HL-60 (cell line): ENCODE data around the gene SLC45A2.

Experiments
- DNase-seq, 2 experiments: peaks; one replicate each; pipeline ENCODE4 v3.0.0-alpha.2; 2010 to 2020; ENCODE audit warnings: low read depth in 1 of 2, low spot score in 1 of 2
- H3K27ac ChIP-seq: fragments of 250-450 bp; sonication (Bioruptor Pico); replicated peaks from 2 replicates; pipeline ENCODE4 v1.5.1; 2020; ENCODE audit warnings: mild to moderate bottlenecking, moderate library complexity
- H3K27me3 ChIP-seq: fragments of 250-450 bp; sonication (Bioruptor Pico); 2 replicates; pipeline ENCODE4 v1.5.1; 2021; ENCODE audit warnings: mild to moderate bottlenecking, moderate library complexity; ENCODE audit not compliant: insufficient read depth, poor library complexity, severe bottlenecking
- H3K4me3 ChIP-seq: replicated peaks from 2 replicates; pipeline ENCODE4 v1.5.1; 2011; ENCODE audit warnings: mild to moderate bottlenecking, control low read depth, low read length; ENCODE audit not compliant: insufficient read depth
- GABPA ChIP-seq: IDR thresholded peaks from 2 replicates; pipeline ENCODE4 v1.6.1; 2012; ENCODE audit warnings: low read depth
- POLR2AphosphoS5 ChIP-seq: IDR thresholded peaks from 2 replicates; pipeline ENCODE4 v1.6.1; 2012; ENCODE audit warnings: low read depth
- SPI1 ChIP-seq: IDR thresholded peaks from 2 replicates; pipeline ENCODE4 v1.6.1; 2012; ENCODE audit warnings: low read depth, mild to moderate bottlenecking, borderline replicate concordance
- TF ChIP-seq, protein P1 (sequence below): IDR thresholded peaks from one replicate; pipeline ENCODE4 v1.5.1; 2011; ENCODE audit warnings: low read length, control low read depth, inconsistent platforms; ENCODE audit not compliant: insufficient read depth
- TF ChIP-seq, protein P2 (sequence below): IDR thresholded peaks from 2 replicates; pipeline ENCODE4 v1.6.1; 2012; ENCODE audit warnings: low read depth; ENCODE audit not compliant: insufficient replicate concordance

Gene SLC45A2

DNA sequence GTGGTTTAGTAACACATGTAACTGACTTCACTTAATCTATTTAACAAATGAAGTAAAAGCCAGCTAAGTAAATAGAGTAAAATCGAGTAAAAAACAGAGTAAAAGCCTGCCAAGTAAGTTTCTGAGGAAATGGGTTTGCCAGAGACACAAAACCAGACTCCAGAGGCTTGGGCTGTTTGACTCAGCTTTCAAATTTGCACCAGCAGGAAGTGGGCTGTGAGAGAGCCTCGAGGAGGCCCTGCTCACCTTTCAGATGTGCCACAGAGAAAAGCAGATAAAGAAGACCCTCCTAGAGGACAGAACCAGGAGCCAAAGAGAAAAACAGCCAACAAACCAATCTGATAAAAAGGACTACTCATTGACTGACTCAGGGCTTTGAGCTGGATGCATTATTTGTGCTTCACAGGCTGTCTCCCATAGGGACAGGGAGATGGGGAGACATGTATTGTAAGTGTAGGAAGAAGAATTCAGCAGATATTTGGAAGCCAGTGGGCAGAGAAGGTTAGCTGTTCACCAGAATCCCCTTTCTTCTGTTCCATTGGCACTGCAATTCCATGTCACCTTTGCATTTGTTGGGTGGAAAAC, 37.7 kb upstream of the SLC45A2 start:
- no peaks in the 10 kb centered on the region for H3K27me3 ChIP-seq
- no peak for DNase-seq

DNA sequence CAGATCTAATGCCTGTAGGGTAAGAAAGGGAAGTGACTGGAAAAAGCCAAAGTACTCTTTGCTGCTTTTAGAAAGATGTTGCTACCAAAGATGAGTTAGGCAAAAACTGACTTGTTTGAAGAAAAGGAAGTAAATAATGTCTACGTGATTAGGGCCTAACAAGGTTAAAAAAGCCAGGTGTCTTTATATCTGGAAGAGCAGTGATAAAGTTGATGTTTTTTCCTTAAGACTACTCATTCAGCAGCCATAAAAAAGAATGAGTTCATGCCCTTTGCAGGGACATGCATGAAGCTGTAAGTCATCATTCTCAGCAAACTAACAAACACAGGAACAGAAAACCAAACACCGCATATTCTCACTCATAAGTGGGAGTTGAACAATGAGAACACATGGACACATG, 36.8 kb upstream of the SLC45A2 start:
- Histone ChIP-seq H3K27ac (peak overlapping the region; percentile 35), H3K27me3 (no peaks in the 10 kb centered on the region), H3K4me3 (no peak overlapping the region)
- TF ChIP-seq, protein P1, sequence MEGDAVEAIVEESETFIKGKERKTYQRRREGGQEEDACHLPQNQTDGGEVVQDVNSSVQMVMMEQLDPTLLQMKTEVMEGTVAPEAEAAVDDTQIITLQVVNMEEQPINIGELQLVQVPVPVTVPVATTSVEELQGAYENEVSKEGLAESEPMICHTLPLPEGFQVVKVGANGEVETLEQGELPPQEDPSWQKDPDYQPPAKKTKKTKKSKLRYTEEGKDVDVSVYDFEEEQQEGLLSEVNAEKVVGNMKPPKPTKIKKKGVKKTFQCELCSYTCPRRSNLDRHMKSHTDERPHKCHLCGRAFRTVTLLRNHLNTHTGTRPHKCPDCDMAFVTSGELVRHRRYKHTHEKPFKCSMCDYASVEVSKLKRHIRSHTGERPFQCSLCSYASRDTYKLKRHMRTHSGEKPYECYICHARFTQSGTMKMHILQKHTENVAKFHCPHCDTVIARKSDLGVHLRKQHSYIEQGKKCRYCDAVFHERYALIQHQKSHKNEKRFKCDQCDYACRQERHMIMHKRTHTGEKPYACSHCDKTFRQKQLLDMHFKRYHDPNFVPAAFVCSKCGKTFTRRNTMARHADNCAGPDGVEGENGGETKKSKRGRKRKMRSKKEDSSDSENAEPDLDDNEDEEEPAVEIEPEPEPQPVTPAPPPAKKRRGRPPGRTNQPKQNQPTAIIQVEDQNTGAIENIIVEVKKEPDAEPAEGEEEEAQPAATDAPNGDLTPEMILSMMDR: no peak
- TF ChIP-seq POLR2AphosphoS5 (no peak), SPI1 (peak; percentile 71; the same call in 1 of the 2 replicates), GABPA (no peak)
- TF ChIP-seq, protein P2, sequence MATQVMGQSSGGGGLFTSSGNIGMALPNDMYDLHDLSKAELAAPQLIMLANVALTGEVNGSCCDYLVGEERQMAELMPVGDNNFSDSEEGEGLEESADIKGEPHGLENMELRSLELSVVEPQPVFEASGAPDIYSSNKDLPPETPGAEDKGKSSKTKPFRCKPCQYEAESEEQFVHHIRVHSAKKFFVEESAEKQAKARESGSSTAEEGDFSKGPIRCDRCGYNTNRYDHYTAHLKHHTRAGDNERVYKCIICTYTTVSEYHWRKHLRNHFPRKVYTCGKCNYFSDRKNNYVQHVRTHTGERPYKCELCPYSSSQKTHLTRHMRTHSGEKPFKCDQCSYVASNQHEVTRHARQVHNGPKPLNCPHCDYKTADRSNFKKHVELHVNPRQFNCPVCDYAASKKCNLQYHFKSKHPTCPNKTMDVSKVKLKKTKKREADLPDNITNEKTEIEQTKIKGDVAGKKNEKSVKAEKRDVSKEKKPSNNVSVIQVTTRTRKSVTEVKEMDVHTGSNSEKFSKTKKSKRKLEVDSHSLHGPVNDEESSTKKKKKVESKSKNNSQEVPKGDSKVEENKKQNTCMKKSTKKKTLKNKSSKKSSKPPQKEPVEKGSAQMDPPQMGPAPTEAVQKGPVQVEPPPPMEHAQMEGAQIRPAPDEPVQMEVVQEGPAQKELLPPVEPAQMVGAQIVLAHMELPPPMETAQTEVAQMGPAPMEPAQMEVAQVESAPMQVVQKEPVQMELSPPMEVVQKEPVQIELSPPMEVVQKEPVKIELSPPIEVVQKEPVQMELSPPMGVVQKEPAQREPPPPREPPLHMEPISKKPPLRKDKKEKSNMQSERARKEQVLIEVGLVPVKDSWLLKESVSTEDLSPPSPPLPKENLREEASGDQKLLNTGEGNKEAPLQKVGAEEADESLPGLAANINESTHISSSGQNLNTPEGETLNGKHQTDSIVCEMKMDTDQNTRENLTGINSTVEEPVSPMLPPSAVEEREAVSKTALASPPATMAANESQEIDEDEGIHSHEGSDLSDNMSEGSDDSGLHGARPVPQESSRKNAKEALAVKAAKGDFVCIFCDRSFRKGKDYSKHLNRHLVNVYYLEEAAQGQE: no peak
- no peak for DNase-seq

More for the DNA sequence above, 37.7 kb upstream of the SLC45A2 start:
- Histone ChIP-seq H3K4me3 (no peak overlapping the region), H3K27ac (peak overlapping the region; percentile 35)
- TF ChIP-seq SPI1 (no peak), POLR2AphosphoS5 (no peak)

DNA sequence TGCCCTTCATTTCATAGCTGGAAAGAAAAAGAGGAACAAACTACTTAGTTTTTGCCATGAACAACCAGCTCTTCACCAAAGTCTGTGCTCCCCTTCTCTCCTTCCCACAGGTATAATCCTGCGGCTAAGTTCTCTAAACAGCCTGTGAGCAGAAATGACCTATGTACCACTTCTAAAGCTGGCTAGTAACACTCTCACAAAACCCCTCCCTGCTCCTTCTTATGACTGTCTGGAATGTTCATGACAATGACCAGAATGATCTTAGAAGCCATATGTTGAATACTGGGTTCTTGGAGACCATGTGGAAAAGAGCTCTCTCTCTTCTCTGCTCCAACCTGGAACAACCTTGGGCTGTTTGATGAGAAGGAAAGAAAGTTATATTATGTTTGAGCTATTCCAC, 36.2 kb upstream of the SLC45A2 start:
- peak overlapping the region; percentile 6; the same call in 1 of the 2 replicates for H3K27ac ChIP-seq
- DNase-seq: no peak
- H3K4me3 ChIP-seq: no peak overlapping the region
- TF ChIP-seq, protein P1: no peak
- TF ChIP-seq GABPA (no peak), POLR2AphosphoS5 (no peak), SPI1 (no peak)
- TF ChIP-seq, protein P2: no peak
- H3K27me3 ChIP-seq: no peaks in the 10 kb centered on the region

DNA sequence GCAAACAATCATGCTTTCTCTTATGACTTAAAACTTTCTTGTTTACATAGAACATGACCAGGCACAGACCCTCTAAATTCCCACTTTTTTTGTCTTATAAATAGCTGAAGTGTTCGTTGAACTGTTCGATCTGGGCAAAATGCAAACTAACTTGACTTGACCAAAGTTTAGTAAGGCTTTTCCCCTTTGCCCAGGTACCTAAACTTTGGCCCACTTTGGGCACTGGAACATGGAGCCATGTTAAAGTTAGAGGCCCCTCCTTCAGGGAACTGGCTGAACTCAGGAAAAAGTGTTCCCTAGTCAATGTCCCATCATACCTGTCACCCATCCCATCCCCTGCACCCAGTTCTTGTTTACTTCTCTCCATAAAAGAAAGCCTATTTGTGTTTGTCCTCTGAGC, 32.8 kb upstream of the SLC45A2 start:
- H3K4me3 ChIP-seq: no peak overlapping the region
- TF ChIP-seq, protein P2: no peak
- TF ChIP-seq GABPA: no peak
- no peak for TF ChIP-seq POLR2AphosphoS5
- TF ChIP-seq, protein P1: no peak
- no peak for TF ChIP-seq SPI1
- DNase-seq: no peak

More for the DNA sequence above, 32.8 kb upstream of the SLC45A2 start:
- Histone ChIP-seq H3K27me3 (no peaks in the 10 kb centered on the region), H3K27ac (no peak overlapping the region)
